GM12878 (cell line): ENCODE data around the gene SCN8A. TPM values are rescaled to one million over a fixed set of nuclear protein-coding genes. Genes with fewer than 3 reads are reported as not detected.

Experiments
- ATAC-seq: fragments of 200-7000 bp; cut with Tn5 transposase; 3 replicates; pipeline ENCODE4 v1.9.1; 2020; ENCODE audit warnings: mild to moderate bottlenecking, moderate library complexity
- BruUV-seq: library from RNA; stranded (reverse); fragments of 400-500 nt; replicated peaks from 2 replicates; lab custom pipeline; 2021; lab: Mats Ljungman, UMichigan
- CTCF ChIA-PET: fragments of 300-600 bp; sonication (Branson Sonifier 250); formaldehyde crosslinking; extraction: SDS; loops from one replicate; lab custom pipeline; 2021; ENCODE audit warnings: inconsistent platforms; lab: Yijun Ruan, JAX
- POLR2A ChIA-PET: fragments of 350-600 bp; formaldehyde crosslinking; extraction: SDS; loops from one replicate; lab custom pipeline; 2021; ENCODE audit warnings: inconsistent platforms; lab: Charles Lee
- RAD21 ChIA-PET: fragments of 300-600 bp; sonication (Branson Sonifier 250); formaldehyde crosslinking; loops from one replicate; lab custom pipeline; 2023; ENCODE audit warnings: antibody characterized with exemption; ENCODE audit not compliant: unreplicated experiment; lab: Charles Lee
- SMC1A ChIA-PET: fragments of 300-600 bp; sonication (Branson Sonifier 250); formaldehyde crosslinking; loops from one replicate; lab custom pipeline; 2023; ENCODE audit not compliant: unreplicated experiment, uncharacterized antibody; lab: Charles Lee
- DNase-seq: peaks from one replicate; pipeline ENCODE4 v3.0.0-alpha.2; 2011; ENCODE audit warnings: low read depth, low spot score
- FAIRE-seq: peaks from 3 replicates; lab custom pipeline; 2011; peaks lifted over from hg19 to GRCh38; lab: Jason Lieb, UNC
- H2AFZ ChIP-seq: 2 replicates; pipeline ENCODE4 v1.6.0; 2011; ENCODE audit warnings: low read depth, low read length, control low read depth; ENCODE audit not compliant: control insufficient read depth
- H3K27ac ChIP-seq: 2 replicates; pipeline ENCODE4 v1.5.1; 2011; ENCODE audit warnings: control low read depth; ENCODE audit not compliant: control insufficient read depth, insufficient read depth
- H3K27me3 ChIP-seq, 2 experiments: replicated peaks in 1 of 2; 2 replicates each; pipeline versions ENCODE4 v1.6.0 to v1.6.1; 2011; ENCODE audit warnings: low read length in 1 of 2; ENCODE audit not compliant: control insufficient read depth in 2 of 2, insufficient read depth in 2 of 2
- H3K36me3 ChIP-seq, 2 experiments: 2 replicates each; pipeline ENCODE4 v1.5.1; 2011; ENCODE audit warnings: low read length in 1 of 2; ENCODE audit not compliant: control insufficient read depth in 2 of 2, insufficient read depth in 2 of 2
- H3K4me1 ChIP-seq: 2 replicates; pipeline ENCODE4 v1.6.1; 2011; ENCODE audit warnings: mild to moderate bottlenecking, low read length, moderate library complexity, mixed read lengths; ENCODE audit not compliant: control insufficient read depth, insufficient read depth
- H3K4me2 ChIP-seq: 2 replicates; pipeline ENCODE4 v1.6.0; 2011; ENCODE audit warnings: control low read depth; ENCODE audit not compliant: control insufficient read depth, insufficient read depth
- H3K4me3 ChIP-seq: fragments of 200-600 bp; sonication (generic); 2 replicates; pipeline ENCODE4 v1.5.1; 2016
- H3K79me2 ChIP-seq: 2 replicates; pipeline ENCODE4 v1.6.0; 2011; ENCODE audit warnings: low read length; ENCODE audit not compliant: control insufficient read depth, insufficient read depth
- H3K9ac ChIP-seq: 2 replicates; pipeline ENCODE4 v1.8.0; 2011; ENCODE audit warnings: low read length, control low read depth, mixed read lengths; ENCODE audit not compliant: control insufficient read depth, insufficient read depth
- H3K9me3 ChIP-seq: replicated peaks from 3 replicates; pipeline ENCODE4 v1.5.1; 2011; ENCODE audit warnings: mild to moderate bottlenecking, low read length; ENCODE audit not compliant: control insufficient read depth, insufficient read depth
- H4K20me1 ChIP-seq: 2 replicates; pipeline ENCODE4 v1.6.0; 2011; ENCODE audit not compliant: control insufficient read depth, insufficient read depth
- CREM ChIP-seq: IDR thresholded peaks from 2 replicates; pipeline ENCODE4 v1.6.1; 2014; ENCODE audit warnings: antibody characterized with exemption, low read depth
- EP300 ChIP-seq, 2 experiments: fragments of 150-350 bp in 1 of 2; IDR thresholded peaks; 2 replicates each; pipeline ENCODE4 v1.6.1; 2011 to 2012; ENCODE audit warnings: low read depth in 2 of 2, low read length in 2 of 2, borderline replicate concordance in 1 of 2, improper control_type of control experiment in 1 of 2, inconsistent platforms in 1 of 2; ENCODE audit not compliant: control insufficient read depth in 1 of 2
- IKZF1 ChIP-seq: fragments of 450-650 bp; conservative IDR thresholded peaks from 2 replicates; pipeline ENCODE4 v1.6.1; 2017; ENCODE audit warnings: antibody characterized with exemption, mild to moderate bottlenecking
- JUND ChIP-seq: IDR thresholded peaks from 2 replicates; pipeline ENCODE4 v1.6.1; 2012; ENCODE audit warnings: low read depth, mild to moderate bottlenecking, low read length, improper control_type of control experiment, moderate library complexity
- MYB ChIP-seq: fragments of 150-350 bp; IDR thresholded peaks from 2 replicates; pipeline ENCODE4 v1.6.1; 2014; ENCODE audit warnings: mild to moderate bottlenecking, low read depth, low read length, borderline replicate concordance
- NFYB ChIP-seq: IDR thresholded peaks from 2 replicates; pipeline ENCODE4 v1.6.1; 2011; ENCODE audit warnings: low read depth, mild to moderate bottlenecking, low read length, improper control_type of control experiment, moderate library complexity; ENCODE audit not compliant: insufficient read depth
- RCOR1 ChIP-seq: conservative IDR thresholded peaks from 2 replicates; pipeline ENCODE4 v1.6.1; 2012; ENCODE audit warnings: low read depth, low read length, improper control_type of control experiment
- SUZ12 ChIP-seq: fragments of 200-600 bp; sonication (generic); IDR thresholded peaks from one replicate; pipeline ENCODE4 v1.6.1; 2018; ENCODE audit warnings: antibody characterized with exemption, mild to moderate bottlenecking; ENCODE audit not compliant: unreplicated experiment
- WGBS: methylation state at CpG from one replicate; pipeline ENCODE4 v1.1.6; 2016; ENCODE audit warnings: low lambda C conversion rate; ENCODE audit not compliant: insufficient replicate concordance, insufficient coverage; ENCODE audit errors: missing lambda C conversion rate; 5-methylcytosine and 5-hydroxymethylcytosine counted together
- in situ Hi-C: fragments of 300-500 bp; cut with MboI; formaldehyde crosslinking; loops from 9 replicates; pipeline ENCODE4 v1.14.3; 2018; ENCODE audit warnings: mixed read lengths
- intact Hi-C: fragments of 100-400 bp; cut with micrococcal nuclease; formaldehyde crosslinking; loops from one replicate; pipeline ENCODE4 v1.14.2; 2022; ENCODE audit not compliant: unreplicated experiment
- polyA plus RNA-seq, 11 experiments: library from polyadenylated mRNA; depleted of rRNA in 4 of 11; unstranded in 6 of 11; stranded (reverse) in 5 of 11; fragments of >200 nt; fragmentation: Nextera tagmentation in 4 of 11; fragmentation: Illumina TruSeq in 1 of 11; extraction: Ambion mirVana in 4 of 11; extraction: Trizol in 1 of 11; gene quantifications; 1 replicate in 1 of 11; 2 replicates in 10 of 11; pipeline versions ENCODE4 v1.2.1 to v1.2.3, GENCODE V29; 2011 to 2016; ENCODE audit warnings: inconsistent platforms in 2 of 11, missing spikeins in 2 of 11, low read depth in 1 of 11
- total RNA-seq, 4 experiments: library from RNA; depleted of rRNA in 3 of 4; stranded (reverse); fragments of >200 nt in 3 of 4; fragmentation: Illumina TruSeq in 1 of 4; extraction: Trizol in 1 of 4; gene quantifications; 2 replicates each; pipeline versions ENCODE4 v1.2.1 to v1.2.3, GENCODE V29; 2013 to 2021
- TF ChIP-seq, protein P1 (sequence below): IDR thresholded peaks from 2 replicates; pipeline ENCODE4 v1.6.1; 2011; ENCODE audit warnings: low read depth, mild to moderate bottlenecking, low read length, moderate library complexity, borderline replicate concordance; ENCODE audit errors: extremely low read depth
- TF ChIP-seq, protein P2 (sequence below): IDR thresholded peaks from 2 replicates; pipeline ENCODE4 v1.6.1; 2012; ENCODE audit warnings: mild to moderate bottlenecking, low read depth, low read length

Gene SCN8A
- total and polyA plus RNA-seq, 10 of the 15 experiments (the other 5 are each of a cell fraction or from before 2014, with no cell fraction given): 0.02 to 0.23 (median 0.06) TPM; not detected in 2

DNA sequence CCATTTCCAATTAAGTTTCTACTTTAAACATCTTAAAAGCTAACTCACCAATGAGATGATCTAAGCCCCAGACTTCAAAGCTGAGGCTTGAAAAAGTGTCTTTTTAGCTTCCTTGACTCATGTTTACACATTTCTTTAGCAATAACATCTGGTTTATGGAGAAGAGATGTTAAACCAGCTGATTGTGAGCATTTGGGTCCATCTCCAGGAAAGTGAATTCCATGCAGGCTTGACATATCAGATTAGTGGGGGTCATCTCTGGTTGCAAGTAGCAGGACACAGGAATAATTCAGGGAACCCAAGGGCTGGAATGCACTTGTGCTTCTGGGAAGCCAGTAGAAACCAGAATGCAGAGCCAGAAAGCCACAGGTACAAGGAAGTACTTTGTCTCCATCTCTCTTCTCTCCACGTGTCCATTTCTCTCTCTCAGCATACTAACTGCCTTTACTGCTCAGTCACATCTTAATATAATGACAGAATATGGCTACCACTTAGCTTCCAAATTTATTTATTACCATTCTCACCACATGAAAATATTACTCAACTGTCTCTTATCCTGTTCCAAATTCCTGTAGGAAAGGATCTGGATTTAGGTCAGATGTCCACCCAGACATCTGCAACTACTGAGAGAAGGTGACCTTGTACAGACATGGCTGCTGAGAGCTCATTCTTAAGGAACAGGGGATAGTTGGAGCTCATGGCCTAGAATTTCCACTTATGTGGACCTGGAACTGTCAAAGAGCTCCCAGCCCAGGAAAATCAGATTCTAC lies 104.4 kb downstream of the SCN8A start:
- Histone ChIP-seq H3K4me1 (no peaks in the 10 kb centered on the region), H3K9ac (no peak overlapping the region), H3K9me3 (no peaks in the 10 kb centered on the region), H3K4me3 (no peak overlapping the region), H3K4me2 (no peak overlapping the region), H3K36me3 (no peaks in the 10 kb centered on the region), H4K20me1 (no peaks in the 10 kb centered on the region), H3K27me3 (peaks cover 0 to 1% of the 10 kb centered on the region in 2 experiments; a peak in 2 of 4 replicates), H3K79me2 (no peaks in the 10 kb centered on the region), H2AFZ (no peak overlapping the region), H3K27ac (no peak overlapping the region)
- WGBS: 11% methylated on average over 1 of the region's 1 CpG
- RAD21 ChIA-PET: no interaction called here
- POLR2A ChIA-PET: no interaction called here
- DNase-seq (no peak), FAIRE-seq (no peak), ATAC-seq (no peak)
- no TSS peak for BruUV-seq
- intact Hi-C loops: no loop called here
- SMC1A ChIA-PET: interaction anchor here (1.6 to 1.7 kb wide), 2 partner anchors 13 to 19 kb away, joined by 3 read pairs; no protein-coding TSS in a partner anchor
- CTCF ChIA-PET: no interaction called here
- TF ChIP-seq, protein P1, sequence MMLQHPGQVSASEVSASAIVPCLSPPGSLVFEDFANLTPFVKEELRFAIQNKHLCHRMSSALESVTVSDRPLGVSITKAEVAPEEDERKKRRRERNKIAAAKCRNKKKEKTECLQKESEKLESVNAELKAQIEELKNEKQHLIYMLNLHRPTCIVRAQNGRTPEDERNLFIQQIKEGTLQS: no peak
- TF ChIP-seq IKZF1 (no peak), RCOR1 (no peak), NFYB (no peak), SUZ12 (no peak), MYB (no peak), JUND (no peak), CREM (no peak), EP300 (IDR thresholded peaks at IDR 0.05; ENCODE audit: borderline replicate concordance in 1 of 2, control insufficient read depth in 1 of 2, low read depth in 2 of 2, low read length in 2 of 2) (no peak)
- TF ChIP-seq, protein P2, sequence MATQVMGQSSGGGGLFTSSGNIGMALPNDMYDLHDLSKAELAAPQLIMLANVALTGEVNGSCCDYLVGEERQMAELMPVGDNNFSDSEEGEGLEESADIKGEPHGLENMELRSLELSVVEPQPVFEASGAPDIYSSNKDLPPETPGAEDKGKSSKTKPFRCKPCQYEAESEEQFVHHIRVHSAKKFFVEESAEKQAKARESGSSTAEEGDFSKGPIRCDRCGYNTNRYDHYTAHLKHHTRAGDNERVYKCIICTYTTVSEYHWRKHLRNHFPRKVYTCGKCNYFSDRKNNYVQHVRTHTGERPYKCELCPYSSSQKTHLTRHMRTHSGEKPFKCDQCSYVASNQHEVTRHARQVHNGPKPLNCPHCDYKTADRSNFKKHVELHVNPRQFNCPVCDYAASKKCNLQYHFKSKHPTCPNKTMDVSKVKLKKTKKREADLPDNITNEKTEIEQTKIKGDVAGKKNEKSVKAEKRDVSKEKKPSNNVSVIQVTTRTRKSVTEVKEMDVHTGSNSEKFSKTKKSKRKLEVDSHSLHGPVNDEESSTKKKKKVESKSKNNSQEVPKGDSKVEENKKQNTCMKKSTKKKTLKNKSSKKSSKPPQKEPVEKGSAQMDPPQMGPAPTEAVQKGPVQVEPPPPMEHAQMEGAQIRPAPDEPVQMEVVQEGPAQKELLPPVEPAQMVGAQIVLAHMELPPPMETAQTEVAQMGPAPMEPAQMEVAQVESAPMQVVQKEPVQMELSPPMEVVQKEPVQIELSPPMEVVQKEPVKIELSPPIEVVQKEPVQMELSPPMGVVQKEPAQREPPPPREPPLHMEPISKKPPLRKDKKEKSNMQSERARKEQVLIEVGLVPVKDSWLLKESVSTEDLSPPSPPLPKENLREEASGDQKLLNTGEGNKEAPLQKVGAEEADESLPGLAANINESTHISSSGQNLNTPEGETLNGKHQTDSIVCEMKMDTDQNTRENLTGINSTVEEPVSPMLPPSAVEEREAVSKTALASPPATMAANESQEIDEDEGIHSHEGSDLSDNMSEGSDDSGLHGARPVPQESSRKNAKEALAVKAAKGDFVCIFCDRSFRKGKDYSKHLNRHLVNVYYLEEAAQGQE: no peak
- in situ Hi-C loops: no loop called here
